ENCODE measurements around the gene PTPRJ. TPM values are rescaled to one million over a fixed set of nuclear protein-coding genes. Genes with fewer than 3 reads are reported as not detected.

Gene PTPRJ
- total RNA-seq, 1 donor from 2014 or later, result 0.26 TPM

- no peak for DNase-seq (ENCODE audit: low read depth in 2 of 2)
These were observed 83.1 kb downstream of the PTPRJ start for GRCh38 chr11:48063424-48063978.

GRCh38 chr11:48064306-48064705, 83.9 kb downstream of the PTPRJ start:
- no peak for DNase-seq (ENCODE audit: low read depth in 2 of 2)

GRCh38 chr11:48066881-48067800, 86.8 kb downstream of the PTPRJ start:
- peak in 1 of 2 donors; percentile 22 for DNase-seq (ENCODE audit: low read depth in 2 of 2)

- no peak for DNase-seq (ENCODE audit: low read depth in 2 of 2)
These were observed 92.9 kb downstream of the PTPRJ start for GRCh38 chr11:48073031-48073861.

- no peak for DNase-seq (ENCODE audit: low read depth in 2 of 2)
These were observed 94.2 kb downstream of the PTPRJ start for GRCh38 chr11:48074425-48075181.

GRCh38 chr11:48075637-48076036, 95.3 kb downstream of the PTPRJ start:
- DNase-seq (ENCODE audit: low read depth in 2 of 2), result no peak

- DNase-seq (ENCODE audit: low read depth in 2 of 2), result no peak
These were observed 96.9 kb downstream of the PTPRJ start for GRCh38 chr11:48077251-48077650.

- no peak for DNase-seq (ENCODE audit: low read depth in 2 of 2)
These were observed 98.3 kb downstream of the PTPRJ start for GRCh38 chr11:48078689-48079088.

GRCh38 chr11:48079596-48079995, 99.2 kb downstream of the PTPRJ start:
- no peak for DNase-seq (ENCODE audit: low read depth in 2 of 2)

GRCh38 chr11:48080301-48080861, 100.0 kb downstream of the PTPRJ start:
- DNase-seq (ENCODE audit: low read depth in 2 of 2), result no peak

GRCh38 chr11:48081151-48082010, 101.0 kb downstream of the PTPRJ start:
- peak in 1 of 2 donors; percentile 63 for DNase-seq (ENCODE audit: low read depth in 2 of 2)

- DNase-seq (ENCODE audit: low read depth in 2 of 2), result no peak
These were observed 102.4 kb downstream of the PTPRJ start for GRCh38 chr11:48082771-48083170.

GRCh38 chr11:48083421-48083820, 103.1 kb downstream of the PTPRJ start:
- DNase-seq (ENCODE audit: low read depth in 2 of 2), result no peak

- no peak for DNase-seq (ENCODE audit: low read depth in 2 of 2)
These were observed 105.3 kb downstream of the PTPRJ start for GRCh38 chr11:48085688-48086087.

- no peak for DNase-seq (ENCODE audit: low read depth in 2 of 2)
These were observed 107.1 kb downstream of the PTPRJ start for GRCh38 chr11:48087422-48087821.

- DNase-seq (ENCODE audit: low read depth in 2 of 2), result peak in 1 of 2 donors; percentile 19
These were observed 107.8 kb downstream of the PTPRJ start for GRCh38 chr11:48087974-48088681.

GRCh38 chr11:48088682-48089050, 108.3 kb downstream of the PTPRJ start:
- peak in 1 of 2 donors; percentile 26 for DNase-seq (ENCODE audit: low read depth in 2 of 2)

- no peak for DNase-seq (ENCODE audit: low read depth in 2 of 2)
These were observed 109.8 kb downstream of the PTPRJ start for GRCh38 chr11:48090174-48090573.

GRCh38 chr11:48091426-48092102, 111.2 kb downstream of the PTPRJ start:
- DNase-seq (ENCODE audit: low read depth in 2 of 2), result no peak
